HepG2 (cell line): ENCODE results near the gene MAP3K20.

Experiments
- EHMT2 ChIP-seq: fragments of 200-600 bp; sonication (generic); IDR thresholded peaks from 2 replicates; pipeline ENCODE4 v1.7.0; 2017; ENCODE audit warnings: antibody characterized with exemption, low read depth, low read length, borderline replicate concordance
- MAFK ChIP-seq, 2 experiments: IDR thresholded peaks in 1 of 2; conservative IDR thresholded peaks in 1 of 2; 2 replicates each; pipeline ENCODE4 v1.6.1; 2011; ENCODE audit warnings: improper control_type of control experiment in 2 of 2, low read length in 2 of 2
- TF ChIP-seq, protein P1 (sequence below): sonication (generic); formaldehyde crosslinking; IDR thresholded peaks from 2 replicates; pipeline ENCODE4 v1.9.0; 2022; ENCODE audit warnings: low read depth, missing genetic modification reagents

DNA sequence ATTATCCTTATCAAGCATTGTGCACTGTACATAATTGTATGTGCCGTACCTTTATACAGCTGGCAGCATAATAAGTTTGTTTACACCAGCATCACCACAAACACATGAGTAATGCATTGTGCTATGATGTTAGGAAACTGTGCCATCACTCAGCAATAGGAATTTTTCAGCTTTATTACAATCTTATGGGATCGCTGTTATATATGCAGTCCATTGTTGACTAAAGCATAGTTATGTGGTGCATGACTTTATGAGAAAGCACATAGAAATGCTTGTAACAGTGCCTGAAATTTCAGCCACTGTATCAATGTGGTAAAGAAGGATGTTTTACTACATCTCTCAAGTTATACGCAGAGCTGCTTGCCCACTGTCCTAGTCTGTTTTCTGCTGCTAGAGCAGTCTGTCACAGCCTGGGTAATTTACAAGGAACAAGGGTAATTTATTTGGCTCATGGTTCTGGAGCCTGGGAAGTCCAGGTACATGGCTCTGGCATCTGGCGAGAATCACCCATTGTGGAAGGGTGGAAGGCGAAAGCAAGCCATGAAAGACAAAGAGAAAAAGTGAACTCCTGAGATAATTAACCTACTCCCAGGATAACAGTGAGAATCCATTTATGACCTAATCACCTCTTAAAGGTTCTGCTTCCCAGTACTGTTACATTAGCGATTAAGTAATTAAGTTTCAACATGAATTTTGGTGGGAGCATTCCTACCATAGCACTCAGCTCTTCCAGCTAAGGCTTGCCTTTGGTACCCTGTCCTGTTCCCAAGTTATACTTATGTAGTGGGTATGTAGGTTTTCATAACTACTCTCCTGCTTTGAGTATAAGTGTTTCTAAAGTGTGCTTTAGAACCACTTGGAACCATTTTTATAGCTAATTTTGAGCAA, 4.6 kb downstream of the MAP3K20 start:
- TF ChIP-seq, protein P1, sequence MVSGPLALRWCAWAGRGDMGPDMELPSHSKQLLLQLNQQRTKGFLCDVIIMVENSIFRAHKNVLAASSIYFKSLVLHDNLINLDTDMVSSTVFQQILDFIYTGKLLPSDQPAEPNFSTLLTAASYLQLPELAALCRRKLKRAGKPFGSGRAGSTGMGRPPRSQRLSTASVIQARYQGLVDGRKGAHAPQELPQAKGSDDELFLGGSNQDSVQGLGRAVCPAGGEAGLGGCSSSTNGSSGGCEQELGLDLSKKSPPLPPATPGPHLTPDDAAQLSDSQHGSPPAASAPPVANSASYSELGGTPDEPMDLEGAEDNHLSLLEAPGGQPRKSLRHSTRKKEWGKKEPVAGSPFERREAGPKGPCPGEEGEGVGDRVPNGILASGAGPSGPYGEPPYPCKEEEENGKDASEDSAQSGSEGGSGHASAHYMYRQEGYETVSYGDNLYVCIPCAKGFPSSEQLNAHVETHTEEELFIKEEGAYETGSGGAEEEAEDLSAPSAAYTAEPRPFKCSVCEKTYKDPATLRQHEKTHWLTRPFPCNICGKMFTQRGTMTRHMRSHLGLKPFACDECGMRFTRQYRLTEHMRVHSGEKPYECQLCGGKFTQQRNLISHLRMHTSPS (CRISPR knock-in tag): no peak
- TF ChIP-seq EHMT2 (no peak), MAFK (conservative IDR thresholded peaks at IDR 0.05 in 1 of 2, IDR thresholded peaks at IDR 0.05 in 1 of 2; ENCODE audit: low read length in 2 of 2) (no peak)
